ENCODE results near the gene MCAM. TPM values are rescaled to one million over a fixed set of nuclear protein-coding genes. Genes with fewer than 3 reads are reported as not detected.
A peak's percentile ranks its signal among the peaks of the same experiment; 100 is the strongest.

The MCAM gene
- total and polyA plus RNA-seq, 5 donors = 95.1 to 127 (median 99.1) TPM

DNA sequence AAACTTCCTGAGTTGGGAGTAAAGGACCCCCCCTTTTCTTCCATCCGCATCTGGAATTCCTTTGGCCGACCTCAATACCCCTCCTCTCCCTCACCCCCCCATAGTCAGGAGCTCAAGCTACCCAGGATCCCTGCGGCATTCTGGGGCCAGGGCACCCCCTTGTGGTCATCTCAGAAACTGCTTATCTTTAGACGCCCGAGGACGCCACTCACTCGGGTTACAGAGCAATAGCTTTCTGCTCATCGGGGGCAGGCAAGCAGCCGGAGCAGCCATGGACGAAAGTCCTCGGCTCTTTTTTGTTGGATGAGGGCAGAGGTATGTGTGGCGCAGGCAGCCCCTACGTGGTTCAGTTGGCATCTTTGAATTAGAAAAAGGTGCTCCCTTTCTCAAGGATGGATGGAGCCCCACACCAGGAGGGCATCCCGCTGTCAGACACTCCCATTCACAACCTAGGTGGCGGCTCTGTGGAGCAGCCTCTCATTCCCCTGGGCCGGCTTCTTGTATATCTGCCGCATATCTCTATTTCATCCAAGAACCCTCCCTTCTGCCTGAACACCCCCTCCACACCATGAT is 21.5 kb upstream of the MCAM start:
- Histone ChIP-seq H3K27me3 (ENCODE audit: control insufficient read depth, insufficient read depth) (no peaks in the 10 kb centered on the region), H3K4me3 (ENCODE audit: low read length) (no peak overlapping the region), H3K4me1 (ENCODE audit: control insufficient read depth, insufficient read depth, low read length) (peaks cover 21% of the 10 kb centered on the region), H3K9me3 (ENCODE audit: control insufficient read depth, low read length) (no peaks in the 10 kb centered on the region), H3K27ac (ENCODE audit: low read length) (no peak overlapping the region)
- 10% methylated on average over 17 of the region's 17 CpGs for WGBS
- intact Hi-C loops (cut with DNase I) = no loop called here
- ATAC-seq (peak; percentile 9 to 12), DNase-seq (peak; percentile 67 to 85 (median 83))

DNA sequence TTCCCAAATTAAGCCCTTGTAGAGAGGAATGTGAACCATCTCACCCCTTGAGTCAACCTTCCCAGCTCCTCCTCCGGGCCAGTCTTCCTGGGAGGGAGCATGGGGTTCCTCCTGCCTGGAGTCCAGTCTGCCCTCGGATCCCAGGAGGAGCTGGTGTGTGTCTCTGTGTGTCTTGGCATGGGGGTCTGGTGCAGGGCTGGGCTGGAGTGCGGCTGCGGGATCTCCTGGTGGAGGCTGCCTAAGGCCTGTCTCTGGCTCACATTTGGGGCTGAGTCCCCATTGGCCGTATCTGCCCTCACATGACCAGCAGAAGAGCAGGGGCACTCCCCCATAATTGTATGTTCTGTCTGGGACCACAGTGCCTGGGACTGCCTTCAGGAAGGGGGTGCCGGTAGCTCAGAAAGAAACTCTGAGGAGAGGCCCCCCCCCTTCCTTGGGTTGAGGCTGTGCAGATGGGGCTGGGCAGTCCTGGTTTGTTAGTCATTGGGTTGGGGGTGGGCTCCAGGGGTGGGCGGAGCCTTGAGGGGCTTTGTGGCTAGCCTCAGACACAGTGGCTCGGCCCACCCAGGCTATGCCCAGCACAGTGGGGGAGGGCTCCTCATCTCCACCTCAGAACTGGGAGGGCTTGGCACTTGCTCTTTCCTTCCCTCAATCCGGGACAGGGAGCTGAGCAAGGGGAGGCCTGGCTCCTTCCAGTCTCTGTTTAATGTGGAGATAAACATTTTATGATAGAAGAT is 20.8 kb upstream of the MCAM start:
- H3K9me3 ChIP-seq (ENCODE audit: control insufficient read depth, low read length) = no peaks in the 10 kb centered on the region
- intact Hi-C loops (cut with DNase I) = no loop called here
- H3K4me1 ChIP-seq (ENCODE audit: control insufficient read depth, insufficient read depth, low read length) = peaks cover 21% of the 10 kb centered on the region
- no peak overlapping the region for H3K27ac ChIP-seq (ENCODE audit: low read length)
- ATAC-seq (no peak), DNase-seq (peak in 2 of 3 donors; percentile 48 to 64)
- H3K27me3 ChIP-seq (ENCODE audit: control insufficient read depth, insufficient read depth) = no peaks in the 10 kb centered on the region
- WGBS = 30% methylated on average over 9 of the region's 9 CpGs
- no peak overlapping the region for H3K4me3 ChIP-seq (ENCODE audit: low read length)

DNA sequence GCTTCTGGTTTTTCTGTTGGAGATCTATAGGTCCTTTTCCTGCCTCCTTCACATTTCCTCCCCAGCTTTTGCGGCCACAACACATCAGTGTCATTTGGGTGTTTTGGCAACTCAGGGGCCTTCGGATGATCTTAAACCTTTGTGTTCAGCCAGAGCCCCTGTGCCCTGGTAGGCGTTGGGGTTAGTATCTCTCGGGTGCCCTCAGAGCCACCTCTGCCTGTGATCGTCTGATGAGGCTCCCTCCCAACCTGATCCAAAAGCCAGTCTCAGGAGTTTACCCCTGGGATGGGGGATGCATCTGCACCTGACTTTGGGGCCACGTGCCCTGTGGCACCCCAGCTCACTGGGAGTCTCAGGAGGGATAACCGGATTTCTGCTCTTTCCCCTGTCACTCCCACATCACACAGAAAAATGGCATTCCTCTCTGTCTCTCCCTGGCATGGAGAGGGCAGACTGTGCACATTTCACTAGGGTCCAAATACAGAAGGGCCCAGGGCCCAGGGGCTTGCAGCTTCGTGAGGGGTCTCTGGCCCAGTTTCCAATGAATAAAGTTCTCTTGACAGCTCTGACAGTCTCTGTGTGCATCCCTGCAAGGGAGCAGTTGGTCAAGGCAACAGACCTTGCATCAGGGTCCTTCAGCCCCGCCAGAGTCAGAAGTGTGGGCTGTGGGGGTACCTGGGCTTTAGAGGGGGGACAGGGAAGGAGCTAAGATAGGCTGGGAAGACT is 20.0 kb upstream of the MCAM start:
- ATAC-seq (no peak), DNase-seq (no peak)
- Histone ChIP-seq H3K4me1 (ENCODE audit: control insufficient read depth, insufficient read depth, low read length) (peaks cover 21% of the 10 kb centered on the region), H3K27me3 (ENCODE audit: control insufficient read depth, insufficient read depth) (no peaks in the 10 kb centered on the region), H3K4me3 (ENCODE audit: low read length) (no peak overlapping the region), H3K27ac (ENCODE audit: low read length) (no peak overlapping the region), H3K9me3 (ENCODE audit: control insufficient read depth, low read length) (no peaks in the 10 kb centered on the region)
- WGBS = 80% methylated on average over 9 of the region's 9 CpGs
- intact Hi-C loops (cut with DNase I) = no loop called here

DNA sequence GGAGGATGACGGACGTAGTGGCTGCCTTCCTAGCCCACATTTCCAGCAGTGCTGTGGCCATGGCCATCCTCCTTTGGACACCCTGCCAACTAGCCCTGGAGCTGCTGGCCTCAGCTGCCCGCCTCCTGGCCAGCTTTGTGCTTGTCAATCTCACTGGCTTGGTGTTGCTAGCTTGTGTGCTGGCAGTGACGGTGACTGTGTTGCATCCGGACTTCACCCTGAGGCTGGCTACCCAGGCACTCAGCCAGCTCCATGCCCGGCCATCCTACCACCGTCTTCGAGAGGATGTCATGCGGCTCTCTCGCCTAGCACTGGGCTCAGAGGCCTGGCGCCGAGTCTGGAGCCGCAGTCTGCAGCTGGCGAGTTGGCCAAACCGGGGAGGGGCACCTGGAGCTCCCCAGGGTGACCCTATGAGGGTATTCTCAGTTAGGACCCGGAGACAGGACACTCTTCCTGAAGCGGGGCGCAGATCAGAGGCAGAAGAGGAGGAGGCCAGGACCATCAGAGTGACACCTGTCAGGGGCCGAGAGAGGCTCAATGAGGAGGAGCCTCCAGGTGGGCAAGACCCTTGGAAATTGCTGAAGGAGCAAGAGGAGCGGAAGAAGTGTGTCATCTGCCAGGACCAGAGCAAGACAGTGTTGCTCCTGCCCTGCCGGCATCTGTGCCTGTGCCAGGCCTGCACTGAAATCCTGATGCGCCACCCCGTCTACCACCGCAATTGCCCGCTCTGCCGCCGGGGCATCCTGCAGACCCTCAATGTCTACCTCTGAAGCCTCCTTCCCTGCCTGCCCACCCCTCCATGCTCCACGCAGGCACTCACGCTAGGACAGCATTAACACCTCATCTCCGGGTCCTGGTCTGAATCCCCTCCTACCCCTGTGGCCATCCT is 19.0 kb upstream of the MCAM start:
- Histone ChIP-seq H3K27me3 (ENCODE audit: control insufficient read depth, insufficient read depth) (no peaks in the 10 kb centered on the region), H3K9me3 (ENCODE audit: control insufficient read depth, low read length) (no peaks in the 10 kb centered on the region), H3K4me1 (ENCODE audit: control insufficient read depth, insufficient read depth, low read length) (peaks cover 15% of the 10 kb centered on the region), H3K4me3 (ENCODE audit: low read length) (no peak overlapping the region), H3K27ac (ENCODE audit: low read length) (no peak overlapping the region)
- DNase-seq = peak in 2 of 3 donors; percentile 66
- 82% methylated on average over 30 of the region's 30 CpGs for WGBS
- intact Hi-C loops (cut with DNase I) = no loop called here
- ATAC-seq = no peak

DNA sequence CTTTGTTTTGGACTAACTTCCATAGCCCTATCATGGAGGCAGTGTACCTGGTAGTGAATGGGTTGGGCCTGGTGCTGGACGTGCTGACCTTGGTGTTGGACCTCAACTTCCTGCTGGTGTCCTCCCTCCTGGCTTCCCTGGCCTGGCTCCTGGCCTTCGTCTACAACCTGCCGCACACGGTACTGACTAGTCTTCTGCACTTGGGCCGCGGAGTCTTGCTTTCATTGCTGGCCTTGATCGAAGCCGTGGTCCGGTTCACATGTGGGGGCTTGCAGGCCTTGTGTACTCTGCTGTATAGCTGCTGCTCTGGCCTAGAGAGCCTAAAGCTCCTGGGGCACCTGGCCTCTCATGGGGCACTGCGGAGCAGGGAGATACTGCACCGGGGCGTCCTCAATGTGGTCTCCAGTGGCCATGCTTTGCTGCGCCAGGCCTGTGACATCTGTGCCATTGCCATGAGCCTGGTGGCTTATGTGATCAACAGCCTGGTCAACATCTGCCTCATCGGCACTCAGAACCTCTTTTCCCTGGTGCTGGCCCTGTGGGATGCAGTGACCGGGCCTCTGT is 18.2 kb upstream of the MCAM start:
- H3K4me1 ChIP-seq (ENCODE audit: control insufficient read depth, insufficient read depth, low read length) = peaks cover 13% of the 10 kb centered on the region
- H3K4me3 ChIP-seq (ENCODE audit: low read length) = peak overlapping the region; percentile 73
- no peak overlapping the region for H3K27ac ChIP-seq (ENCODE audit: low read length)
- ATAC-seq (no peak), DNase-seq (peak in 1 of 3 donors; percentile 57)
- intact Hi-C loops (cut with DNase I) = no loop called here
- 65% methylated on average over 15 of the region's 15 CpGs for WGBS
- H3K27me3 ChIP-seq (ENCODE audit: control insufficient read depth, insufficient read depth) = no peaks in the 10 kb centered on the region
- no peaks in the 10 kb centered on the region for H3K9me3 ChIP-seq (ENCODE audit: control insufficient read depth, low read length)

DNA sequence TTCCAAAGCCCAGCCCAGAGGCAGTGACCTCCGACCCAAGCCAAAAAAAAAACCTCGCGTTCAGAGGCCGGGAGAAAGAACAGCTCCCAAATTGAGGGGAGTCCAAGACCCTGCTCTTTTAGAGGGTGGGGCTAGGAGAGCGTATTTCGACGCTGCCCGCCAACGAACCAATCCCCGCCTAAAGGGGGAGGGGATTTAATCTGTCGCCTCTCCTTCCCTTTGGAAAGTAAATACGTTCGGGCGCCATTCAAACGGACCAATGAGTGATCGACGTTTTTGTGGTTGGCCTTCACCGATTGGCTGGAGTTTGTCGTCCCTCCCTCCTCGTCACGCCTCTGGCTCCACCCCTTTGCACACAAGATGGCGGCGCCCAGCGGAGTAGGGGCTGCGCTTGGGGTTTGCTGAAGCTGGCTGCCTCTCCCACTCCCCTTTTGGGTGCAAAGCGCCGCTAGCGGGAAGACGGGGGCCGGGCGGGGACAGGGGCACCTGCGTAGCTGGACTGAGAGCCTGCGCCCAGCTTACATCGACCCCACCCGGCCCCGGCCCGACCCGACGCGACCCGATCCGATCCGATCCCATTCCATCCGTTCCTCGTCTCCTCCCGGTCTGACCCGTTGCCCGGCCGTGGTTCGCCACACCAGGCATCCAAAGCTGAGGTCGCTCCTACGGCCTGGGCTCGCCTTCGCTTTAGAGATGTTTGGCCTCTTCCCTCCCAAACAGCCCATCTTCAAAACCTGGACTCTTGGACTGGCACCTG is 17.4 kb upstream of the MCAM start, which contains the start of gene RNF26:
Gene RNF26 (plus strand): TSS at position 354 of the 757 bp plus-strand sequence. CDS start 596 bp downstream, outside the sequence.
- WGBS = under 1% methylated on average over 54 of the region's 54 CpGs
- H3K9me3 ChIP-seq (ENCODE audit: control insufficient read depth, low read length) = no peaks in the 10 kb centered on the region
- peak within 1 kb of the TSS; percentile 73 for H3K4me3 ChIP-seq (ENCODE audit: low read length)
- DNase-seq (peak; percentile 94 to 97 (median 95)), ATAC-seq (peak; percentile 92 to 94)
- H3K27ac ChIP-seq (ENCODE audit: low read length) = peak within 1 kb of the TSS; percentile 55
- H3K4me1 ChIP-seq (ENCODE audit: control insufficient read depth, insufficient read depth, low read length) = peaks cover 11% of the 10 kb centered on the region
- no peaks in the 10 kb centered on the region for H3K27me3 ChIP-seq (ENCODE audit: control insufficient read depth, insufficient read depth)
- intact Hi-C loops (cut with DNase I) = no loop called here

DNA sequence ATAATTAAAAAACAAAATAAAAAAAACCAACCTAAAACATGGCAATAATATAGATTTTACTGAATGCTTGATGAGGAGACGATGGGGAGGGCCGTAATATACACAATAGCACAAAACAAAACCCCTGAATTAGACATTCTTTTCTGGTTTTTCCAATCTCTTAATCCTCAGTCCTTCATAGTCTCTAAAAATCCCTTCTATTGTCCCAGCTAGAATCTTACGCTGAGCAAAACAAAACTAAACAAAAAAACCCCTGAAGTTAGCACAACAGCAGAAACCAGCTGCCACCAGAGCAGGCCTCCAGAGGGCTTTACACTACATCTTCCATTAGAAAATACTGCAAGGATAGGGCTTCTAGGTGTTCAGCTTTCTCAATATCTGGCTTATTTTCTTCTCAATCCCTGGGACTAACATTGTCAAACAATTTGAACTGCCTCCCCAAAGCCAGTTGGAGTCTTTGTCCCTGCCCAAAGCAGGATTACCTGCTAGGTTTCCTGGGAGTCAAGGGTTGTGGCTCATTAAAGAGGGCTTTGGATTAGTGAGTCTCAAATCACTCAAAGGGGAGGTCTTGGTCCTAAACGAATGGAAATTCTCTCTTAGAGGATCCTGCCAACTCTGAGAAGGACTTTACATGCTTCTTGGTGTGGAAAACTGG is 15.3 kb upstream of the MCAM start:
- no peaks in the 10 kb centered on the region for H3K27me3 ChIP-seq (ENCODE audit: control insufficient read depth, insufficient read depth)
- peaks cover 7% of the 10 kb centered on the region for H3K4me1 ChIP-seq (ENCODE audit: control insufficient read depth, insufficient read depth, low read length)
- intact Hi-C loops (cut with DNase I) = no loop called here
- H3K27ac ChIP-seq (ENCODE audit: low read length) = no peak overlapping the region
- ATAC-seq (no peak), DNase-seq (no peak)
- WGBS = 78% methylated on average over 4 of the region's 4 CpGs
- no peak overlapping the region for H3K4me3 ChIP-seq (ENCODE audit: low read length)
- no peaks in the 10 kb centered on the region for H3K9me3 ChIP-seq (ENCODE audit: control insufficient read depth, low read length)

DNA sequence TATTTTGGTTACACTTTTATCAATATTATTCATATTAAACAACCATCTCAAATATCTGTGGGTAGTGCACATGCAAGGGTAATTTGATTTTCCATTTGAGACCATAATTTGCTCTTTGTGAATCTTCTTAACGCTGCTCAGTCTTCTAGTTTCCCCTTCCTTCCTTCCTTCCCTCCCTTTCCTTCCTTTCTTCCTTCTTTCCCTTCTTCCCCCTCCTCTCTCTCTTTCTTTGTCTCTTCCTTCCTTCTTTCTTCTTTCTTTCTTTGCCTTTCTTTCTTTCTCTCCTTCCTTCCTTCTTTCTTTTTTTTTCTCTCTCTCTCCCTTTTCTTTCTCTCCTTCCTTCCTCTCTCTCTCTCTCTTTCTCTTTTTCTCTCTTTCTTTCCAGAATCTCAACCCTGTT is 13.3 kb upstream of the MCAM start:
- H3K4me1 ChIP-seq (ENCODE audit: control insufficient read depth, insufficient read depth, low read length) = peaks cover 3% of the 10 kb centered on the region
- ATAC-seq (no peak), DNase-seq (no peak)
- H3K9me3 ChIP-seq (ENCODE audit: control insufficient read depth, low read length) = no peaks in the 10 kb centered on the region
- no peaks in the 10 kb centered on the region for H3K27me3 ChIP-seq (ENCODE audit: control insufficient read depth, insufficient read depth)
- H3K27ac ChIP-seq (ENCODE audit: low read length) = no peak overlapping the region
- intact Hi-C loops (cut with DNase I) = no loop called here
- WGBS = 46% methylated on average over 1 of the region's 1 CpG
- no peak overlapping the region for H3K4me3 ChIP-seq (ENCODE audit: low read length)

DNA sequence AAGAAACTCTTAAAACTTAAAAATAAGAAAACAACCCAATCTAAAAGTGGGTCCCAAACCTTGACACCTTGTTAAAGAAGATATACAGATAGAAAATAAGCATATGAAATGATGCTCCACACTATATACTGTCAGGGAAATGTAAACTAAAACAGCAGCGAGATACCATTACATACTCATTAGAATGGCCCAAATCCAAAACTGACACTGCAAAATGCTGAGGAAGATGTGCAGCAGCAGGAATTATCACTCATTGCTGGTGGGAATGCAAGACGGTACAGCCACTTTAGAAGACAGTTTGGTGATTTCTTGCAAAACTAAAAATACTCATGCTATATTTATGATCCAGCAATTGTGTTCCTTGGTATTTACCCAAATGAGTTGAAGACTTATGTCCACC is 12.4 kb upstream of the MCAM start:
- DNase-seq = no peak

More for the DNA sequence above, 12.4 kb upstream of the MCAM start:
- no peak for ATAC-seq
- no peaks in the 10 kb centered on the region for H3K9me3 ChIP-seq (ENCODE audit: control insufficient read depth, low read length)
- no peaks in the 10 kb centered on the region for H3K27me3 ChIP-seq (ENCODE audit: control insufficient read depth, insufficient read depth)
- no peaks in the 10 kb centered on the region for H3K4me1 ChIP-seq (ENCODE audit: control insufficient read depth, insufficient read depth, low read length)
- WGBS = 53% methylated on average over 2 of the region's 2 CpGs
- H3K4me3 ChIP-seq (ENCODE audit: low read length) = no peak overlapping the region
- intact Hi-C loops (cut with DNase I) = loop anchor here in 1 of 4 donors (10.0 kb wide), 1 partner anchor 125 kb away; the partner anchor contains the start of gene CBL
- no peak overlapping the region for H3K27ac ChIP-seq (ENCODE audit: low read length)
